Posterior vena cava (tissue), 2 donors: ENCODE measurements around the gene PIGC. TPM values are rescaled to one million over a fixed set of nuclear protein-coding genes. Genes with fewer than 3 reads are reported as not detected.

ENCODE experiments used
- total RNA-seq, 2 donors: library from RNA; stranded (reverse); fragmentation: NEBNext Ultra II Directional; extraction: Animal tissue kit (Norgen Biotek cat#: 25700); gene quantifications; one replicate each; pipeline ENCODE4 v1.2.1, GENCODE V29; 2021
- donor health status: DM: yes; HTN: yes; CAD: no.
- donor health status: DM: yes; HTN: yes; CAD: no.

The PIGC gene
- total RNA-seq, 2 donors from 2014 or later = 18.4 to 22.3 TPM

Other genes starting within 250 kb of the PIGC start
- gene C1orf105, start 23.4 kb downstream of the PIGC start, total RNA-seq = not detected
- gene SUCO, start 89.1 kb upstream of the PIGC start, total RNA-seq = 10 to 100 TPM; 26.0 to 30.8 TPM
- under 1 TPM in 1 of 2 donors, not detected in 1; 0.28 TPM for gene FASLG, start 215.0 kb upstream of the PIGC start, total RNA-seq